RWPE2 (cell line): ENCODE measurements around the gene PRDX4.

Experiments used
- ATAC-seq: fragments of 200-7000 bp; cut with Tn5 transposase; 3 replicates; pipeline ENCODE4 v1.9.1; 2021; ENCODE audit warnings: low read depth
- DNase-seq: peaks from one replicate; pipeline ENCODE4 v3.0.0-alpha.2; 2020; ENCODE audit warnings: low spot score
- H3K27ac ChIP-seq: fragments of 450-650 bp; 2 replicates; pipeline ENCODE4 v1.5.1; 2017; ENCODE audit warnings: mild to moderate bottlenecking; ENCODE audit not compliant: poor library complexity, severe bottlenecking
- H3K27me3 ChIP-seq: fragments of 250-450 bp; sonication (Bioruptor Pico); 2 replicates; pipeline ENCODE4 v1.5.1; 2021; ENCODE audit warnings: mild to moderate bottlenecking, moderate library complexity; ENCODE audit not compliant: insufficient read depth, poor library complexity, severe bottlenecking
- H3K36me3 ChIP-seq: fragments of 250-450 bp; sonication (Bioruptor Pico); 2 replicates; pipeline ENCODE4 v1.5.1; 2020; ENCODE audit warnings: low read depth, mild to moderate bottlenecking, moderate library complexity
- H3K4me1 ChIP-seq: fragments of 250-450 bp; sonication (Bioruptor Pico); 2 replicates; pipeline ENCODE4 v1.5.1; 2021; ENCODE audit warnings: mild to moderate bottlenecking, moderate library complexity; ENCODE audit not compliant: insufficient read depth, poor library complexity, severe bottlenecking
- H3K4me3 ChIP-seq: fragments of 250-450 bp; sonication (Bioruptor Pico); 2 replicates; pipeline ENCODE4 v1.5.1; 2021; ENCODE audit warnings: mild to moderate bottlenecking, moderate library complexity; ENCODE audit not compliant: severe bottlenecking
- H3K9me3 ChIP-seq: fragments of 250-450 bp; sonication (Bioruptor Pico); 2 replicates; pipeline ENCODE4 v1.5.1; 2021; ENCODE audit warnings: mild to moderate bottlenecking, moderate library complexity; ENCODE audit not compliant: severe bottlenecking
- TF ChIP-seq, protein P1 (sequence below): fragments of 450-650 bp; IDR thresholded peaks from one replicate; pipeline ENCODE4 v1.5.1; 2017; ENCODE audit warnings: mild to moderate bottlenecking, moderate library complexity; ENCODE audit not compliant: poor library complexity, severe bottlenecking

PRDX4 gene

DNA sequence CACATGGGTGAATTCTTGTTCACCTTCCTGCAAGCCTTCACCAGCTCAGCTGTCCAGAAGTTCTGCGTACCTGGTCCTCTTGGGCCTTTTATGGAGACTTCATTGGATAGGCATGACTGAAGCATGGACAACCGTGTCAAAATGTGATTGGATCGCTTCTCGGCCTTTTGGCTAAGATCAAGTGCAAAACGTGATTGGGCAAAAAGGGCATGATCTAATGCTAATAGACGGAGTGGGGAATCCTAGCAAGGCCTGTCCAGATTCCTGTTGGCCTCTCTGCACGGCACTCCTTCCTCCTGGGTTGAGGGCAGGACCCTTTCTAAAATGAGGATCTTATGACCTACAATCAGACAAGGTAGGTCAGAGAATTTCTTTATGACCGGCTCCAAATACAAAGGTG is 24.9 kb downstream of the PRDX4 start:
- H3K36me3 ChIP-seq, result no peaks in the 10 kb centered on the region
- ATAC-seq (no peak), DNase-seq (no peak)
- H3K4me1 ChIP-seq, result no peaks in the 10 kb centered on the region
- H3K9me3 ChIP-seq, result no peaks in the 10 kb centered on the region
- H3K27ac ChIP-seq, result no peak overlapping the region
- TF ChIP-seq, protein P1, sequence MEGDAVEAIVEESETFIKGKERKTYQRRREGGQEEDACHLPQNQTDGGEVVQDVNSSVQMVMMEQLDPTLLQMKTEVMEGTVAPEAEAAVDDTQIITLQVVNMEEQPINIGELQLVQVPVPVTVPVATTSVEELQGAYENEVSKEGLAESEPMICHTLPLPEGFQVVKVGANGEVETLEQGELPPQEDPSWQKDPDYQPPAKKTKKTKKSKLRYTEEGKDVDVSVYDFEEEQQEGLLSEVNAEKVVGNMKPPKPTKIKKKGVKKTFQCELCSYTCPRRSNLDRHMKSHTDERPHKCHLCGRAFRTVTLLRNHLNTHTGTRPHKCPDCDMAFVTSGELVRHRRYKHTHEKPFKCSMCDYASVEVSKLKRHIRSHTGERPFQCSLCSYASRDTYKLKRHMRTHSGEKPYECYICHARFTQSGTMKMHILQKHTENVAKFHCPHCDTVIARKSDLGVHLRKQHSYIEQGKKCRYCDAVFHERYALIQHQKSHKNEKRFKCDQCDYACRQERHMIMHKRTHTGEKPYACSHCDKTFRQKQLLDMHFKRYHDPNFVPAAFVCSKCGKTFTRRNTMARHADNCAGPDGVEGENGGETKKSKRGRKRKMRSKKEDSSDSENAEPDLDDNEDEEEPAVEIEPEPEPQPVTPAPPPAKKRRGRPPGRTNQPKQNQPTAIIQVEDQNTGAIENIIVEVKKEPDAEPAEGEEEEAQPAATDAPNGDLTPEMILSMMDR, result no peak
- H3K4me3 ChIP-seq, result no peak overlapping the region
- H3K27me3 ChIP-seq, result no peaks in the 10 kb centered on the region

DNA sequence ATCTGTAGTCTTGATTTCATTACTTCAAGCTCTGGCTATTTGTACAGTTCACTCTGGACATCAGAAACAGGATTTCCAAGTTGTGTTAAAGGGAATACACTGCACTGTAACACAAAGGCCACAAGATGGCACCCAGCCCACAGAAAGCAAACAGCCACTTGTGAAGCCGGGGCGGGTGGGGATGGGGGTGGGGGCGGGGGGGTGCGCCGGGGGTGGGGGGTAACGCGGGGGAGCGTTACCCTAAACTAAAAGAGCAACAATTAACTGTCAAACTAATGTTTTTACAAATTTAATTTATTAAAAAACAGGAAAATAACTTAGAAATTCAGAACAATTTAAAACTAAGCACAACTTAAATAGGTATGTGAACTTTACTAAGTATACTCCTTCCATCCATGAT is 27.3 kb downstream of the PRDX4 start:
- TF ChIP-seq, protein P1, result peak; percentile 48
- DNase-seq (no peak), ATAC-seq (peak; percentile 71; the same call in 2 of the 3 replicates)
- Histone ChIP-seq H3K9me3 (no peaks in the 10 kb centered on the region), H3K4me1 (no peaks in the 10 kb centered on the region), H3K4me3 (no peak overlapping the region), H3K36me3 (no peaks in the 10 kb centered on the region), H3K27ac (no peak overlapping the region), H3K27me3 (no peaks in the 10 kb centered on the region)

DNA sequence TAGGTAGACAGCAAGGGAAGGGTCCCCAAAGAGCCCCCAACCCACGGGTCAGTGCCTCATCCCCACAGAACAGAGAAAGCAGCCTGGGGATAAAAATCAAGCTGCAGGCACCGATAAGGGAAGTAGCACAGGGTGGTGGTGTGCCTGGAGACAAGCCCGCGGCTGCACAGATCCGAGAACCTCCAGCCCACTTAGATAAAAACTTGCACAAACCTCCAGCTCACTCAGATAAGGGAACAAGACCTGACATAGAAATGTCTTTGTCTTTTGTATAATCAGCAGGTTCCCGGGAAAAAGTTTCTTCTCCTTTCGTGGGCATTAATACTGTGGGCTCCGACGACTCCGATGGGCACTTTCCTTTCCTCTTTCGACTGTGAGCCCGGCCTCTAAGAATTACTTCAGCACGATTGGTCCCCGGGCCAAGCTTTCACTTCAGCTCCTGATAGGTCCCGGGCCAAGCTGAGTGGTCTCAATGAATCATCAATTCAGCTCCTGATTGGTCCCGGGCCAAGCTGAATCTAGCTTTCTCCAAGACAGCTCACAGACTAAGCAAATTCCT is 32.4 kb downstream of the PRDX4 start:
- ATAC-seq (no peak), DNase-seq (no peak)
- Histone ChIP-seq H3K9me3 (no peaks in the 10 kb centered on the region), H3K36me3 (peaks cover 17% of the 10 kb centered on the region), H3K4me1 (no peaks in the 10 kb centered on the region), H3K4me3 (no peak overlapping the region), H3K27ac (no peak overlapping the region), H3K27me3 (no peaks in the 10 kb centered on the region)
- TF ChIP-seq, protein P1, result no peak

DNA sequence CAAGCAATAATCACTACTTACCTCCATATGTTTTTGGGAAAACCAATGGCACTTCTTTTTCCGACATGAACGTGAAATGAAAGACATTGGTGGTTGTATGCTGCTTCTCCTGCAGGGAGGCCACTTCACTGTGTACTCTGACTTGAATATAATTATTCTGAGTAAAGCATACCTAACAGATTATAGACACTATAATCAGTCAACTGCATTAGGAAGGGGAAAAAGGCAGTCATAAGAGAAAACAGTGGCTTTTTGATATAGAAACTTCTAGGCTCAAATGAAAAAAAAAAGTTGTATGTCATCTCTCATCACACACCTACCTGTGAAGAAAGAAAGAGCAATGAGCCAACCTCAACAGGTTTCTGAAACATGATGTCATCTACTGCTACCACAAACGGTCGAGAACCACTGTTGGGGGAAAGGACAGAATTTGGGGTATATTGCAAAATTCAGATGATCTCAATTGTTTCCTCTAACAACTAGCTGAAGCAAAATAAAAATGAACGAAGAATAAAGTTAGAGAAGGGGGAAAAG is 37.4 kb downstream of the PRDX4 start:
- Histone ChIP-seq H3K27ac (no peak overlapping the region), H3K27me3 (no peaks in the 10 kb centered on the region), H3K4me1 (no peaks in the 10 kb centered on the region), H3K4me3 (no peak overlapping the region), H3K36me3 (peaks cover 46% of the 10 kb centered on the region), H3K9me3 (no peaks in the 10 kb centered on the region)
- TF ChIP-seq, protein P1, result no peak
- ATAC-seq (no peak), DNase-seq (no peak)

DNA sequence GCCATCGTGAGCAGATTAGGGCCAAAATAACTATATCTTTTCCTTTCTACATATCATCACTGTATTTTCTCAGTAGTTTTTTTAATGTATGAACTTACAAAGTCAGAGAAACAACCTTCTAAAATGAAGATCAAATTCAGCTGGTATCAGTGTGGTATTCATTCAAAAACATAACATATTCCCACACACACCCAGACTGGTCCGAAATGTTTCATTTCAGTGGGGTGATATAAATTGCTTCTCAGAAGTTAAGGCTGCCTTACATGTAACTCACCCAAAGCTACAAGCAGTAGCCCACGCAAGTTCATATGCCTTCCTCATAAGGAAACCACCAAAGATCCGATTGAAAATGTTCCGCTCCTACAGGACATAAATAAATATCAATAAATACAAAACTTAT is 37.9 kb downstream of the PRDX4 start:
- DNase-seq, result no peak
- ATAC-seq, result no peak
- TF ChIP-seq, protein P1, result no peak
- no peaks in the 10 kb centered on the region for H3K4me1 ChIP-seq
- H3K27me3 ChIP-seq, result no peaks in the 10 kb centered on the region
- peaks cover 47% of the 10 kb centered on the region for H3K36me3 ChIP-seq
- no peaks in the 10 kb centered on the region for H3K9me3 ChIP-seq
- no peak overlapping the region for H3K27ac ChIP-seq
- H3K4me3 ChIP-seq, result no peak overlapping the region
